Measurements from ENCODE around the gene ABHD2.

DNA sequence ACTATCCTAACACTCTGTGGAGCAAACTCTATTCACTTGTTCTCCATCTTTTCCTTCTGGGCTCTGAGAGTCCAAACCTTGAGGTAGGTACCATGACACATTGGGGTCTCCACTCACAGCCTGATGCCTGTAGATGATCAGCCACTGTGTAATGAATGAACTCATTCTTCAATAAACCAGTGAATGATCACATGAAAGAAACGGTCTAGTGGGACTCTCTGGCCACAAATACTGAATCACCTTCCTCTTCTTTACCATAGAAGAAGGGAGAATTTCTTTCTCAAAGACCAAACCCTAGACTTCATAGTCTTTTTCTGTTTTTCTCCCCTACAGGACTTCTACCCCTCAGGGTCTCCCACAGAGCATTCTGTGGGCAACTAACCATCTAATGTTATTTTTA is 20.5 kb upstream of the ABHD2 start:
- TF ChIP-seq POLR2AphosphoS5 (IDR thresholded peaks at IDR 0.05): no peak
- no peak for TF ChIP-seq CTCF (IDR thresholded peaks at IDR 0.05)
- TF ChIP-seq EP300 (IDR thresholded peaks at IDR 0.05; ENCODE audit: low read depth): no peak
- no peak for TF ChIP-seq POLR2A (IDR thresholded peaks at IDR 0.05)
